Neuron (in vitro differentiated cells): ENCODE data around the gene SIPA1L3.
"Not testable (repeated sequence)": the region's sequence is repeated elsewhere in the genome, so short reads cannot be mapped to it uniquely, and the experiment has no call there.

ENCODE experiments used
- H2AFZ ChIP-seq: one replicate; pipeline ENCODE4 v1.6.1; 2013; ENCODE audit warnings: low read depth, mild to moderate bottlenecking, inconsistent platforms, low read length, moderate library complexity
- H3K27me3 ChIP-seq: one replicate; pipeline ENCODE4 v1.6.1; 2013; ENCODE audit warnings: low read length; ENCODE audit not compliant: insufficient read depth
- H3K36me3 ChIP-seq: one replicate; pipeline ENCODE4 v1.6.1; 2013; ENCODE audit warnings: low read length; ENCODE audit not compliant: insufficient read depth
- H3K4me1 ChIP-seq: one replicate; pipeline ENCODE4 v1.6.1; 2013; ENCODE audit warnings: low read length; ENCODE audit not compliant: insufficient read depth
- H3K4me3 ChIP-seq: 2 replicates; pipeline ENCODE4 v1.5.1; 2013; ENCODE audit warnings: mild to moderate bottlenecking, low read length, moderate library complexity
- H3K9me3 ChIP-seq: one replicate; pipeline ENCODE4 v1.6.1; 2013; ENCODE audit warnings: low read length

SIPA1L3 gene

GRCh38 chr19:38019396-38019724, 112.4 kb downstream of the SIPA1L3 start:
- no peaks in the 10 kb centered on the region for H3K36me3 ChIP-seq
- no peaks in the 10 kb centered on the region for H3K9me3 ChIP-seq
- peaks cover 3% of the 10 kb centered on the region for H3K4me1 ChIP-seq
- no peaks in the 10 kb centered on the region for H3K27me3 ChIP-seq
- no peak overlapping the region for H3K4me3 ChIP-seq
- no peak overlapping the region for H2AFZ ChIP-seq

GRCh38 chr19:38020311-38020710, 113.3 kb downstream of the SIPA1L3 start:
- Histone ChIP-seq H3K4me1 (peaks cover 3% of the 10 kb centered on the region), H3K36me3 (no peaks in the 10 kb centered on the region), H3K4me3 (no peak overlapping the region), H3K9me3 (no peaks in the 10 kb centered on the region), H3K27me3 (no peaks in the 10 kb centered on the region), H2AFZ (no peak overlapping the region)

- H3K27me3 ChIP-seq: no peaks in the 10 kb centered on the region
- H3K4me3 ChIP-seq: no peak overlapping the region
- H3K4me1 ChIP-seq: peaks cover 3% of the 10 kb centered on the region
- no peak overlapping the region for H2AFZ ChIP-seq
- H3K36me3 ChIP-seq: no peaks in the 10 kb centered on the region
- no peaks in the 10 kb centered on the region for H3K9me3 ChIP-seq
Observed at GRCh38 chr19:38021352-38021751, 114.3 kb downstream of the SIPA1L3 start.

- H3K4me1 ChIP-seq: peaks cover 3% of the 10 kb centered on the region
- H3K4me3 ChIP-seq: no peak overlapping the region
- no peaks in the 10 kb centered on the region for H3K36me3 ChIP-seq
- no peak overlapping the region for H2AFZ ChIP-seq
- H3K9me3 ChIP-seq: no peaks in the 10 kb centered on the region
- H3K27me3 ChIP-seq: no peaks in the 10 kb centered on the region
Observed at GRCh38 chr19:38022791-38023670, 116.0 kb downstream of the SIPA1L3 start.

GRCh38 chr19:38023671-38024541, 116.9 kb downstream of the SIPA1L3 start:
- no peaks in the 10 kb centered on the region for H3K9me3 ChIP-seq
- H2AFZ ChIP-seq: no peak overlapping the region
- no peak overlapping the region for H3K4me3 ChIP-seq
- H3K4me1 ChIP-seq: peaks cover 3% of the 10 kb centered on the region
- no peaks in the 10 kb centered on the region for H3K36me3 ChIP-seq
- no peaks in the 10 kb centered on the region for H3K27me3 ChIP-seq

- no peaks in the 10 kb centered on the region for H3K27me3 ChIP-seq
- no peak overlapping the region for H3K4me3 ChIP-seq
- H3K36me3 ChIP-seq: no peaks in the 10 kb centered on the region
- no peak overlapping the region for H2AFZ ChIP-seq
- H3K9me3 ChIP-seq: no peaks in the 10 kb centered on the region
- peaks cover 3% of the 10 kb centered on the region for H3K4me1 ChIP-seq
Observed at GRCh38 chr19:38024992-38025908, 118.2 kb downstream of the SIPA1L3 start.

- H3K9me3 ChIP-seq: peaks cover 4% of the 10 kb centered on the region
- H3K27me3 ChIP-seq: no peaks in the 10 kb centered on the region
Observed at GRCh38 chr19:38025909-38026307, 118.9 kb downstream of the SIPA1L3 start.

GRCh38 chr19:38028913-38029510, 122.0 kb downstream of the SIPA1L3 start:
- Histone ChIP-seq H3K4me1 (no peaks in the 10 kb centered on the region), H3K27me3 (no peaks in the 10 kb centered on the region), H3K9me3 (peaks cover 4% of the 10 kb centered on the region), H2AFZ (no peak overlapping the region), H3K4me3 (no peak overlapping the region), H3K36me3 (peaks cover 3% of the 10 kb centered on the region)

More at GRCh38 chr19:38025909-38026307, 118.9 kb downstream of the SIPA1L3 start:
- no peak overlapping the region for H2AFZ ChIP-seq
- H3K4me1 ChIP-seq: no peaks in the 10 kb centered on the region
- H3K36me3 ChIP-seq: peaks cover 3% of the 10 kb centered on the region
- no peak overlapping the region for H3K4me3 ChIP-seq

GRCh38 chr19:38030001-38030400, 123.0 kb downstream of the SIPA1L3 start:
- not testable (repeated sequence) for H2AFZ ChIP-seq

GRCh38 chr19:38030686-38031422, 123.8 kb downstream of the SIPA1L3 start:
- Histone ChIP-seq H3K27me3 (no peaks in the 10 kb centered on the region), H3K4me3 (no peak overlapping the region), H3K36me3 (peaks cover 3% of the 10 kb centered on the region), H3K4me1 (peaks cover 4% of the 10 kb centered on the region), H2AFZ (no peak overlapping the region), H3K9me3 (peaks cover 4% of the 10 kb centered on the region)

More at GRCh38 chr19:38030001-38030400, 123.0 kb downstream of the SIPA1L3 start:
- H3K36me3 ChIP-seq, H3K27me3 ChIP-seq, H3K4me3 ChIP-seq, H3K4me1 ChIP-seq, H3K9me3 ChIP-seq: not testable (repeated sequence)

- H3K9me3 ChIP-seq: peaks cover 4% of the 10 kb centered on the region
- peaks cover 10% of the 10 kb centered on the region for H3K4me1 ChIP-seq
- no peaks in the 10 kb centered on the region for H3K27me3 ChIP-seq
- no peak overlapping the region for H3K4me3 ChIP-seq
- no peak overlapping the region for H2AFZ ChIP-seq
- H3K36me3 ChIP-seq: peaks cover 3% of the 10 kb centered on the region
Observed at GRCh38 chr19:38031423-38031770, 124.4 kb downstream of the SIPA1L3 start.

- peaks cover 11% of the 10 kb centered on the region for H3K4me1 ChIP-seq
- no peaks in the 10 kb centered on the region for H3K27me3 ChIP-seq
- H2AFZ ChIP-seq: no peak overlapping the region
- no peak overlapping the region for H3K4me3 ChIP-seq
- H3K9me3 ChIP-seq: peaks cover 4% of the 10 kb centered on the region
- H3K36me3 ChIP-seq: peaks cover 3% of the 10 kb centered on the region
Observed at GRCh38 chr19:38032151-38032550, 125.1 kb downstream of the SIPA1L3 start.
